A673 (cell line): ENCODE measurements around the gene PHRF1. TPM values are rescaled to one million over a fixed set of nuclear protein-coding genes. Genes with fewer than 3 reads are reported as not detected.

ENCODE experiments used
- BruUV-seq: library from RNA; stranded (reverse); fragments of 400-500 nt; replicated peaks from 2 replicates; lab custom pipeline; 2021; lab: Mats Ljungman, UMichigan
- CTCF ChIA-PET: fragments of 300-600 bp; sonication (Branson Sonifier 250); formaldehyde crosslinking; loops from one replicate; lab custom pipeline; 2022; ENCODE audit warnings: antibody characterized with exemption; lab: Charles Lee
- POLR2A ChIA-PET: fragments of 300-600 bp; sonication (Branson Sonifier 250); formaldehyde crosslinking; loops from one replicate; lab custom pipeline; 2022; ENCODE audit warnings: antibody characterized with exemption; ENCODE audit not compliant: low non-redundant PET; lab: Charles Lee
- DNase-seq: peaks from one replicate; pipeline ENCODE4 v3.0.0-alpha.2; 2015; ENCODE audit warnings: low spot score
- H3K27ac ChIP-seq: fragments of 200-600 bp; sonication (generic); 2 replicates; pipeline ENCODE4 v1.5.1; 2016; ENCODE audit warnings: mixed run types, low read depth, mild to moderate bottlenecking, mixed read lengths, antibody characterized with exemption, low read length; ENCODE audit not compliant: poor library complexity, severe bottlenecking
- H3K27me3 ChIP-seq: fragments of 200-600 bp; sonication (generic); replicated peaks from 2 replicates; pipeline ENCODE4 v1.6.1; 2017; ENCODE audit warnings: mixed run types, low read depth, mild to moderate bottlenecking, mixed read lengths, antibody characterized with exemption, low read length; ENCODE audit not compliant: insufficient read depth, poor library complexity
- H3K36me3 ChIP-seq: fragments of 200-600 bp; sonication (generic); 2 replicates; pipeline ENCODE4 v1.6.1; 2016; ENCODE audit warnings: mixed run types, mild to moderate bottlenecking, mixed read lengths, antibody characterized with exemption, low read length; ENCODE audit not compliant: insufficient read depth, poor library complexity, severe bottlenecking
- H3K4me1 ChIP-seq: fragments of 200-600 bp; sonication (generic); 2 replicates; pipeline ENCODE4 v1.6.1; 2017; ENCODE audit warnings: mixed run types, mild to moderate bottlenecking, mixed read lengths, antibody characterized with exemption, low read length; ENCODE audit not compliant: insufficient read depth, poor library complexity, severe bottlenecking
- H3K4me3 ChIP-seq: fragments of 200-600 bp; sonication (generic); 2 replicates; pipeline ENCODE4 v1.5.1; 2016; ENCODE audit warnings: low read depth, mixed run types, mild to moderate bottlenecking, mixed read lengths, low read length; ENCODE audit not compliant: poor library complexity, severe bottlenecking
- H3K9me3 ChIP-seq: fragments of 200-600 bp; sonication (generic); 2 replicates; pipeline ENCODE4 v1.6.1; 2016; ENCODE audit warnings: mixed run types, low read depth, mild to moderate bottlenecking, mixed read lengths, antibody characterized with exemption, low read length; ENCODE audit not compliant: poor library complexity, severe bottlenecking
- CTCF ChIP-seq: fragments of 300-800, 200-600 bp; sonication (generic); conservative IDR thresholded peaks from 2 replicates; pipeline ENCODE4 v1.5.1; 2017; ENCODE audit warnings: low read depth, mild to moderate bottlenecking, antibody characterized with exemption, low read length, moderate library complexity, mixed read lengths
- EZH2 ChIP-seq: fragments of 200-600 bp; sonication (generic); IDR thresholded peaks from 2 replicates; pipeline ENCODE4 v1.6.1; 2017; ENCODE audit warnings: borderline replicate concordance, low read depth, mild to moderate bottlenecking, mixed read lengths, antibody characterized with exemption, low read length; ENCODE audit not compliant: poor library complexity, severe bottlenecking
- intact Hi-C: fragments of 100-400 bp; cut with micrococcal nuclease; formaldehyde crosslinking; loops from one replicate; pipeline ENCODE4 v1.10.0; 2022; ENCODE audit not compliant: unreplicated experiment
- total RNA-seq: library from RNA; stranded (reverse); gene quantifications from 2 replicates; pipeline ENCODE4 v1.2.3, GENCODE V29; 2021

The PHRF1 gene
- total RNA-seq, 1 experiment from 2014 or later: 43.0 TPM

- BruUV-seq: no TSS peak
- intact Hi-C loops: no loop called here
- peak; percentile 63 for DNase-seq
- no peak overlapping the region for H3K4me3 ChIP-seq
- no peaks in the 10 kb centered on the region for H3K27me3 ChIP-seq
- TF ChIP-seq CTCF (no peak), EZH2 (no peak)
- no peak overlapping the region for H3K27ac ChIP-seq
- ChIA-PET POLR2A (no interaction called here), CTCF (interaction anchor here (0.5 to 0.6 kb wide), 2 partner anchors 111 to 120 kb away, joined by 3 read pairs; no protein-coding TSS in a partner anchor)
- peaks cover 28% of the 10 kb centered on the region for H3K36me3 ChIP-seq
- H3K9me3 ChIP-seq: no peaks in the 10 kb centered on the region
- H3K4me1 ChIP-seq: no peaks in the 10 kb centered on the region
These were observed 37.2 kb downstream of the PHRF1 start for GRCh38 chr11:613369-613968.

- no peak for DNase-seq
- Histone ChIP-seq H3K4me3 (no peak overlapping the region), H3K27me3 (no peaks in the 10 kb centered on the region), H3K4me1 (no peaks in the 10 kb centered on the region), H3K36me3 (peaks cover 27% of the 10 kb centered on the region), H3K27ac (no peak overlapping the region), H3K9me3 (no peaks in the 10 kb centered on the region)
- POLR2A ChIA-PET: no interaction called here
- BruUV-seq: no TSS peak
- intact Hi-C loops: no loop called here
- TF ChIP-seq CTCF: no peak
- no peak for TF ChIP-seq EZH2
- CTCF ChIA-PET: no interaction called here
These were observed 37.9 kb downstream of the PHRF1 start for GRCh38 chr11:614021-614622.

- Histone ChIP-seq H3K4me1 (no peaks in the 10 kb centered on the region), H3K4me3 (peak overlapping the region; percentile 67), H3K27ac (peak overlapping the region; percentile 89), H3K36me3 (peaks cover 20% of the 10 kb centered on the region), H3K9me3 (no peaks in the 10 kb centered on the region), H3K27me3 (no peaks in the 10 kb centered on the region)
- ChIA-PET POLR2A (no interaction called here), CTCF (no interaction called here)
- no peak for TF ChIP-seq CTCF
- TF ChIP-seq EZH2: no peak
- intact Hi-C loops: no loop called here
- no peak for DNase-seq
- BruUV-seq: TSS peak; percentile 66
These were observed 38.6 kb downstream of the PHRF1 start for GRCh38 chr11:614623-615503.
